LNCaP clone FGC (cell line): ENCODE data around the gene NSMF.

Experiments used
- DNase-seq: peaks from one replicate; pipeline ENCODE4 v3.0.0-alpha.2; 2011; ENCODE audit warnings: low read depth
- H3K4me3 ChIP-seq: 2 replicates; pipeline ENCODE4 v1.5.1; 2011; ENCODE audit warnings: mild to moderate bottlenecking, low read depth, low read length, control low read depth
- CTCF ChIP-seq: IDR thresholded peaks from 2 replicates; pipeline ENCODE4 v1.5.1; 2012; ENCODE audit warnings: mild to moderate bottlenecking; ENCODE audit not compliant: control insufficient read depth, insufficient read depth; ENCODE audit errors: extremely low read depth

Gene NSMF

GRCh38 chr9:137423514-137424291 lies 35.4 kb downstream of the NSMF start:
- H3K4me3 ChIP-seq: peak overlapping the region; percentile 66
- no peak for DNase-seq
- TF ChIP-seq CTCF: no peak

GRCh38 chr9:137422604-137423513 lies 36.3 kb downstream of the NSMF start, which contains the start of the genes EXD3 and NOXA1:
EXD3 (minus strand) TSS chr9:137423162; CDS start chr9:137395357, 27,805 bp downstream.
NOXA1 (plus strand) TSS chr9:137423393; CDS start chr9:137423530, 137 bp downstream.
- peak; percentile 79 for TF ChIP-seq CTCF
- peak within 1 kb of the TSS; percentile 83 for H3K4me3 ChIP-seq

GRCh38 chr9:137421838-137422603 lies 37.1 kb downstream of the NSMF start:
- peak overlapping the region; percentile 83 for H3K4me3 ChIP-seq
- TF ChIP-seq CTCF: no peak
- DNase-seq: no peak

More at GRCh38 chr9:137422604-137423513, 36.3 kb downstream of the NSMF start, which contains the start of the genes EXD3 and NOXA1:
- peak; percentile 63 for DNase-seq

- H3K4me3 ChIP-seq: no peak overlapping the region
- no peak for TF ChIP-seq CTCF
- no peak for DNase-seq
These were observed 41.7 kb downstream of the NSMF start for GRCh38 chr9:137417161-137418021.

- TF ChIP-seq CTCF: no peak
- no peak overlapping the region for H3K4me3 ChIP-seq
- DNase-seq: no peak
These were observed 42.5 kb downstream of the NSMF start for GRCh38 chr9:137416563-137417151.
